Caco-2 (cell line): ENCODE data around the gene ATXN1. TPM values are rescaled to one million over a fixed set of nuclear protein-coding genes. Genes with fewer than 3 reads are reported as not detected.

ENCODE experiments used
- BruUV-seq: library from RNA; stranded (reverse); fragments of 400-500 nt; replicated peaks from 2 replicates; lab custom pipeline; 2021; lab: Mats Ljungman, UMichigan
- CTCF ChIA-PET: fragments of 300-600 bp; sonication (Branson Sonifier 250); formaldehyde crosslinking; loops from one replicate; lab custom pipeline; 2022; ENCODE audit warnings: antibody characterized with exemption; lab: Charles Lee
- POLR2A ChIA-PET: fragments of 300-600 bp; sonication (Branson Sonifier 250); formaldehyde crosslinking; loops from one replicate; lab custom pipeline; 2022; ENCODE audit warnings: antibody characterized with exemption; lab: Charles Lee
- DNase-seq, 2 experiments: peaks; one replicate each; pipeline versions ENCODE4 v3.0.0 to v3.0.0-alpha.2; 2020 to 2022
- H3K27me3 ChIP-seq: replicated peaks from 2 replicates; pipeline ENCODE4 v1.6.0; 2011; ENCODE audit warnings: low read length; ENCODE audit not compliant: control insufficient read depth, insufficient read depth
- H3K36me3 ChIP-seq: 2 replicates; pipeline ENCODE4 v1.5.1; 2011; ENCODE audit warnings: low read length; ENCODE audit not compliant: control insufficient read depth, insufficient read depth
- H3K4me1 ChIP-seq: fragments of 250-450 bp; sonication (Bioruptor Pico); 2 replicates; pipeline ENCODE4 v1.5.1; 2020; ENCODE audit warnings: mild to moderate bottlenecking
- H3K4me3 ChIP-seq: 2 replicates; pipeline ENCODE4 v1.5.1; 2011; ENCODE audit warnings: low read depth, mild to moderate bottlenecking, control low read depth, low read length
- H3K9me3 ChIP-seq: fragments of 250-450 bp; sonication (Bioruptor Pico); 2 replicates; pipeline ENCODE4 v1.5.1; 2020; ENCODE audit warnings: mild to moderate bottlenecking, moderate library complexity
- H3K27ac Mint-ChIP-seq: one replicate; pipeline ENCODE4 v1.8.0; 2022; ENCODE audit warnings: mixed read lengths; ENCODE audit not compliant: unreplicated experiment
- H3K27me3 Mint-ChIP-seq: one replicate; pipeline ENCODE4 v1.8.0; 2022; ENCODE audit warnings: mixed read lengths; ENCODE audit not compliant: insufficient read depth, unreplicated experiment
- H3K36me3 Mint-ChIP-seq: one replicate; pipeline ENCODE4 v1.8.0; 2022; ENCODE audit warnings: mild to moderate bottlenecking, mixed read lengths; ENCODE audit not compliant: insufficient read depth, unreplicated experiment
- H3K4me1 Mint-ChIP-seq: one replicate; pipeline ENCODE4 v1.8.0; 2022; ENCODE audit warnings: low read depth, mixed read lengths; ENCODE audit not compliant: unreplicated experiment
- H3K4me3 Mint-ChIP-seq: one replicate; pipeline ENCODE4 v1.8.0; 2022; ENCODE audit warnings: mild to moderate bottlenecking, moderate library complexity, mixed read lengths; ENCODE audit not compliant: unreplicated experiment
- H3K9me3 Mint-ChIP-seq: one replicate; pipeline ENCODE4 v1.8.0; 2022; ENCODE audit warnings: mixed read lengths; ENCODE audit not compliant: unreplicated experiment
- CTCF ChIP-seq, 2 experiments: fragments of 200-600 bp in 1 of 2; IDR thresholded peaks; 1 replicate in 1 of 2; 2 replicates in 1 of 2; pipeline versions ENCODE4 v1.5.1 to v1.8.0; 2011 to 2022; ENCODE audit warnings: antibody characterized with exemption in 1 of 2, control low read depth in 1 of 2, inconsistent platforms in 1 of 2, low read depth in 1 of 2, low read length in 1 of 2, mild to moderate bottlenecking in 1 of 2, moderate library complexity in 1 of 2; ENCODE audit not compliant: insufficient read depth in 1 of 2, severe bottlenecking in 1 of 2, unreplicated experiment in 1 of 2
- intact Hi-C: fragments of 100-400 bp; cut with micrococcal nuclease; formaldehyde crosslinking; loops from one replicate; pipeline ENCODE4 v1.10.0; 2022; ENCODE audit not compliant: unreplicated experiment
- total RNA-seq: library from RNA; stranded (reverse); gene quantifications from 2 replicates; pipeline ENCODE4 v1.2.3, GENCODE V29; 2022

Gene ATXN1
- total RNA-seq, 1 experiment from 2014 or later = 14.2 TPM

GRCh38 chr6:16767765-16768476 lies 6.7 kb upstream of the ATXN1 start:
- peaks cover 15% of the 10 kb centered on the region for H3K4me1 ChIP-seq
- peaks cover 4% of the 10 kb centered on the region for H3K36me3 Mint-ChIP-seq

GRCh38 chr6:16766836-16767745 lies 5.8 kb upstream of the ATXN1 start:
- H3K36me3 Mint-ChIP-seq = peaks cover 4% of the 10 kb centered on the region
- no peak overlapping the region for H3K27ac Mint-ChIP-seq
- H3K4me1 Mint-ChIP-seq = peaks cover 24% of the 10 kb centered on the region
- Histone ChIP-seq H3K4me3 (no peak overlapping the region), H3K36me3 (no peaks in the 10 kb centered on the region; the same call in 1 of the 2 replicates), H3K4me1 (peaks cover 15% of the 10 kb centered on the region), H3K9me3 (no peaks in the 10 kb centered on the region), H3K27me3 (no peaks in the 10 kb centered on the region)
- CTCF ChIA-PET = no interaction called here
- no peaks in the 10 kb centered on the region for H3K9me3 Mint-ChIP-seq
- no TSS peak for BruUV-seq
- DNase-seq = no peak
- POLR2A ChIA-PET = no interaction called here
- H3K27me3 Mint-ChIP-seq = no peaks in the 10 kb centered on the region
- intact Hi-C loops = no loop called here
- TF ChIP-seq CTCF (IDR thresholded peaks at IDR 0.05; ENCODE audit: insufficient read depth in 1 of 2, low read depth in 1 of 2, low read length in 1 of 2, severe bottlenecking in 1 of 2, unreplicated experiment in 1 of 2) = no peak
- no peak overlapping the region for H3K4me3 Mint-ChIP-seq

More at GRCh38 chr6:16767765-16768476, 6.7 kb upstream of the ATXN1 start:
- no peak for DNase-seq
- Mint-ChIP-seq H3K4me1 (peaks cover 24% of the 10 kb centered on the region), H3K27me3 (no peaks in the 10 kb centered on the region), H3K27ac (no peak overlapping the region), H3K4me3 (no peak overlapping the region), H3K9me3 (no peaks in the 10 kb centered on the region)
- CTCF ChIA-PET = interaction anchor here (1.1 to 1.4 kb wide), 2 partner anchors 13 to 254 kb away, joined by 4 read pairs; no protein-coding TSS in a partner anchor
- no TSS peak for BruUV-seq
- no peaks in the 10 kb centered on the region for H3K9me3 ChIP-seq
- intact Hi-C loops = no loop called here
- POLR2A ChIA-PET = interaction anchor here (0.6 kb wide), 1 partner anchor 9 kb away, joined by 3 read pairs; no protein-coding TSS in a partner anchor
- no peak overlapping the region for H3K4me3 ChIP-seq
- H3K27me3 ChIP-seq = no peaks in the 10 kb centered on the region
- H3K36me3 ChIP-seq = no peaks in the 10 kb centered on the region
- TF ChIP-seq CTCF (IDR thresholded peaks at IDR 0.05; ENCODE audit: insufficient read depth in 1 of 2, low read depth in 1 of 2, low read length in 1 of 2, severe bottlenecking in 1 of 2, unreplicated experiment in 1 of 2) = no peak

GRCh38 chr6:16766043-16766536 lies 4.8 kb upstream of the ATXN1 start:
- no peak for DNase-seq

More at GRCh38 chr6:16766043-16766536, 4.8 kb upstream of the ATXN1 start:
- POLR2A ChIA-PET = no interaction called here
- H3K27me3 ChIP-seq = no peaks in the 10 kb centered on the region
- no peaks in the 10 kb centered on the region for H3K27me3 Mint-ChIP-seq
- no peak for TF ChIP-seq CTCF (IDR thresholded peaks at IDR 0.05; ENCODE audit: insufficient read depth in 1 of 2, low read depth in 1 of 2, low read length in 1 of 2, severe bottlenecking in 1 of 2, unreplicated experiment in 1 of 2)
- no TSS peak for BruUV-seq
- H3K4me1 Mint-ChIP-seq = peaks cover 23% of the 10 kb centered on the region
- H3K4me3 ChIP-seq = no peak overlapping the region
- H3K36me3 ChIP-seq = no peaks in the 10 kb centered on the region; the same call in 1 of the 2 replicates
- H3K4me3 Mint-ChIP-seq = no peak overlapping the region
- CTCF ChIA-PET = no interaction called here
- no peak overlapping the region for H3K27ac Mint-ChIP-seq
- intact Hi-C loops = no loop called here
- no peaks in the 10 kb centered on the region for H3K9me3 Mint-ChIP-seq
- H3K36me3 Mint-ChIP-seq = peaks cover 6% of the 10 kb centered on the region
- H3K9me3 ChIP-seq = no peaks in the 10 kb centered on the region
- peaks cover 15% of the 10 kb centered on the region for H3K4me1 ChIP-seq
